IPS-NIHi11 (cell line): ENCODE data around the gene ITPR2.
A peak's percentile ranks its signal among the peaks of the same experiment; 100 is the strongest.
"Not testable (repeated sequence)": the region's sequence is repeated elsewhere in the genome, so short reads cannot be mapped to it uniquely, and the experiment has no call there.

Experiments used
- DNase-seq: peaks from one replicate; pipeline ENCODE4 v3.0.0; 2012; ENCODE audit warnings: mixed read lengths, low spot score

Gene ITPR2

GRCh38 chr12:26627335-26627734 lies 205.7 kb downstream of the ITPR2 start:
- DNase-seq, result no peak

GRCh38 chr12:26623136-26623535 lies 209.9 kb downstream of the ITPR2 start:
- DNase-seq, result no peak

GRCh38 chr12:26622601-26623000 lies 210.4 kb downstream of the ITPR2 start:
- DNase-seq, result no peak

- DNase-seq, result no peak
Observed at GRCh38 chr12:26621932-26622331, 211.1 kb downstream of the ITPR2 start.

- no peak for DNase-seq
Observed at GRCh38 chr12:26620907-26621306, 212.1 kb downstream of the ITPR2 start.

GRCh38 chr12:26617513-26617912 lies 215.5 kb downstream of the ITPR2 start:
- DNase-seq, result no peak

- DNase-seq, result peak; percentile 43
Observed at GRCh38 chr12:26614011-26614616, 218.9 kb downstream of the ITPR2 start.

GRCh38 chr12:26612203-26612602 lies 220.8 kb downstream of the ITPR2 start:
- no peak for DNase-seq

GRCh38 chr12:26611598-26611997 lies 221.4 kb downstream of the ITPR2 start:
- DNase-seq, result no peak

GRCh38 chr12:26610774-26611173 lies 222.2 kb downstream of the ITPR2 start:
- DNase-seq, result no peak

GRCh38 chr12:26609986-26610385 lies 223.0 kb downstream of the ITPR2 start:
- no peak for DNase-seq

- DNase-seq, result no peak
Observed at GRCh38 chr12:26608706-26609105, 224.3 kb downstream of the ITPR2 start.

- DNase-seq, result no peak
Observed at GRCh38 chr12:26608273-26608672, 224.7 kb downstream of the ITPR2 start.

- no peak for DNase-seq
Observed at GRCh38 chr12:26606911-26607310, 226.1 kb downstream of the ITPR2 start.

GRCh38 chr12:26604813-26605212 lies 228.2 kb downstream of the ITPR2 start:
- not testable (repeated sequence) for DNase-seq

- no peak for DNase-seq
Observed at GRCh38 chr12:26599096-26599695, 233.8 kb downstream of the ITPR2 start.

GRCh38 chr12:26595806-26596205 lies 237.2 kb downstream of the ITPR2 start:
- no peak for DNase-seq

GRCh38 chr12:26580619-26581018 lies 252.4 kb downstream of the ITPR2 start:
- DNase-seq, result no peak

GRCh38 chr12:26576266-26576665 lies 256.7 kb downstream of the ITPR2 start:
- no peak for DNase-seq

GRCh38 chr12:26573225-26573909 lies 259.6 kb downstream of the ITPR2 start:
- no peak for DNase-seq

GRCh38 chr12:26572137-26572536 lies 260.9 kb downstream of the ITPR2 start:
- DNase-seq, result no peak

- no peak for DNase-seq
Observed at GRCh38 chr12:26571560-26571959, 261.4 kb downstream of the ITPR2 start.

GRCh38 chr12:26567126-26567525 lies 265.9 kb downstream of the ITPR2 start:
- no peak for DNase-seq

- DNase-seq, result no peak
Observed at GRCh38 chr12:26566675-26567074, 266.3 kb downstream of the ITPR2 start.
